RWPE1 (cell line): Measurements from ENCODE around the gene TNS1.
A peak's percentile ranks its signal among the peaks of the same experiment; 100 is the strongest.
"Not testable (repeated sequence)": the region's sequence is repeated elsewhere in the genome, so short reads cannot be mapped to it uniquely, and the experiment has no call there.

Source experiments
- CTCF ChIA-PET: fragments of 350-600 bp; sonication (Branson Sonifier 250); formaldehyde crosslinking; extraction: SDS; loops from one replicate; lab custom pipeline; 2021; lab: Yijun Ruan, JAX
- POLR2A ChIA-PET: fragments of 400-600 bp; formaldehyde crosslinking; extraction: SDS; loops from one replicate; lab custom pipeline; 2020; ENCODE audit warnings: antibody characterized with exemption; ENCODE audit not compliant: low non-redundant PET; lab: Yijun Ruan, JAX
- DNase-seq: peaks from one replicate; pipeline ENCODE4 v3.0.0; 2012; ENCODE audit warnings: low spot score
- H3K27ac ChIP-seq: fragments of 450-650 bp; 2 replicates; pipeline ENCODE4 v1.5.1; 2017
- TF ChIP-seq, protein P1 (sequence below): fragments of 450-650 bp; conservative IDR thresholded peaks from 2 replicates; pipeline ENCODE4 v1.5.1; 2017; ENCODE audit warnings: low read depth, mild to moderate bottlenecking

TNS1 gene

DNA sequence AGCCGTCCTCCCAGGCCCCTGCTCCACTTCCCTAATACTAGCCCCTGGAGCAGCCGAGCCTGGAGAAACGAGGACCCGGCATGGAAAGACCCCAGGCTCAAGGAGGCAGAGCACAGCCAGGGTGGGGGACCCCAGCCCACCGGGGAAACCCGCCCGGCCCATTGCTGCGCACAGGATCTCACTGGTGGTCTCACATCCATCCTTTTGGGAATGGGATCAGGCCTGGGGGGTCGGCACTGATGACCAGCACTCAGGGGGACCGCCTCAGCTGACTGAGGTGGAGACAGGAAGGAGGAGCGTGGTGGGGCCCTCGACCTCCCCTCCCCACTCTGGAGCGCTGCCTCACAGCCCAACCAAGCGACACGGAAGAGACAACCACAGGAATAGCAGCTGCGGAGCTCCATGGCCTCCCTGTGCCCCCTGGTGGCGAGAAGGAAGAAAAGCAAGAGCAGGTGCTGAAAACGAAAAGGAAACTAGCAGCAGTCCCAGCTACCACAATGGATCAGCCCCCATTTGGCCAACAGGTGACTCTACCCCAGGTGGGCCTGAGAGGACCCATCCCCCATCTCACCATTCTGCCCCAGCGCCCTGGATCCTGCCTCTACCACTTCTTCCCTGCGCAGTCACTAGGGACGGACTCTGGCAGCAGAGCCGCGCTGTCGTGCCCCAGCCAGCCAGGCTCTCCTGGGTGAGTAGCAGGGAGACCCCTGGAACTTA is 31.9 kb upstream of the TNS1 start:
- POLR2A ChIA-PET = not testable (repeated sequence)
- CTCF ChIA-PET = interaction anchor here (0.6 to 4.5 kb wide), 10 partner anchors 9 to 552 kb away, joined by 3 to 34 read pairs (median 4); partner anchors contain the start of gene RUFY4
- TF ChIP-seq, protein P1, sequence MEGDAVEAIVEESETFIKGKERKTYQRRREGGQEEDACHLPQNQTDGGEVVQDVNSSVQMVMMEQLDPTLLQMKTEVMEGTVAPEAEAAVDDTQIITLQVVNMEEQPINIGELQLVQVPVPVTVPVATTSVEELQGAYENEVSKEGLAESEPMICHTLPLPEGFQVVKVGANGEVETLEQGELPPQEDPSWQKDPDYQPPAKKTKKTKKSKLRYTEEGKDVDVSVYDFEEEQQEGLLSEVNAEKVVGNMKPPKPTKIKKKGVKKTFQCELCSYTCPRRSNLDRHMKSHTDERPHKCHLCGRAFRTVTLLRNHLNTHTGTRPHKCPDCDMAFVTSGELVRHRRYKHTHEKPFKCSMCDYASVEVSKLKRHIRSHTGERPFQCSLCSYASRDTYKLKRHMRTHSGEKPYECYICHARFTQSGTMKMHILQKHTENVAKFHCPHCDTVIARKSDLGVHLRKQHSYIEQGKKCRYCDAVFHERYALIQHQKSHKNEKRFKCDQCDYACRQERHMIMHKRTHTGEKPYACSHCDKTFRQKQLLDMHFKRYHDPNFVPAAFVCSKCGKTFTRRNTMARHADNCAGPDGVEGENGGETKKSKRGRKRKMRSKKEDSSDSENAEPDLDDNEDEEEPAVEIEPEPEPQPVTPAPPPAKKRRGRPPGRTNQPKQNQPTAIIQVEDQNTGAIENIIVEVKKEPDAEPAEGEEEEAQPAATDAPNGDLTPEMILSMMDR = peak; percentile 74

DNA sequence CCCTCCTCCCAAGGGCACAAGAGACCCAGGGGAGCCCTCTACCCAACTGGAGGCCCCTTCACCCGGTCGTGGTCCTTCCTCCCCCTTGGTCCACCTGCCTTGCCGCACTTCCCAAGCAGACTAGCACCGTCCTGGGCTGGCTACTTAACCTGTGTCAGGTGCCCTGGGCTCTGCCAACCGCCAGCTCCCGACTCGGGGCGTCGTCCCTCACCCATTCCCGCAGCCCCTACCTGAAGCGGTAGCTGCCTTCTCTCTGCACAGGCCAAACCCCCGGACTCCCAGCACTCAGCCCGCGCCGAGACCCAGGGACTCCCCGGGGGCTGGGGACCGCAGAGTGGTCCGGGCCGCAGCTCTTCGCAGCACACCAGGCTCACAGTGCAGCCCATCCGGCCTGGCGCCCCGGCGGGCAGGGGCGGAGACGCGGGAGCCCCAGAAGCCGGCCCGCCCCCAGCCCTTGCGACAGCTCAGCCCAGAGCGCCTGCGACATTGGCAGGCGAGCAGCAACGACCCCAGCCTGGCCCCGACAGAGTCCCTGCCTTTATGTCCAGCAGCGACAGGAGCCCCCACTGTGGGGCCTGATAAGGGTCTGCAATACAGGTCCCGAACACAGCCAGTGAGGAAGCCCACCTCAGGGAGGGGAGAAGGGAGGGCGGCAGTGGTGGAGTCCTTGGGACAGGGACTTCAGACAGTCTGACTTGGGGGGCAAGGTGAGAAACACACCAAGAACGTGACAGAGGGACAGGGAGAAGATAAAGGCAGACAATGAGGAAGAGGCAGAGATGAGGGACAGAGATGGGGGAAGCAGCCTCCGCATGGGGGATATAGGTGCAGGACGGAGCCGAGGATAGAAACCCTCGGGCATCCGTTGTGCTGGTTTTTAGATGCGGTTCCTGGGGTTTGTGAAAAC is 31.0 kb upstream of the TNS1 start:
- peak overlapping the region; percentile 96 for H3K27ac ChIP-seq
- no peak for DNase-seq
- ChIA-PET POLR2A (no interaction called here), CTCF (interaction anchor here (0.6 to 4.5 kb wide), 9 partner anchors 35 to 248 kb away, joined by 3 to 34 read pairs (median 4); partner anchors contain the start of gene RUFY4)
- TF ChIP-seq, protein P1 = no peak

More for the DNA sequence above, 31.9 kb upstream of the TNS1 start:
- peak; percentile 37 for DNase-seq
- peak overlapping the region; percentile 13 for H3K27ac ChIP-seq

DNA sequence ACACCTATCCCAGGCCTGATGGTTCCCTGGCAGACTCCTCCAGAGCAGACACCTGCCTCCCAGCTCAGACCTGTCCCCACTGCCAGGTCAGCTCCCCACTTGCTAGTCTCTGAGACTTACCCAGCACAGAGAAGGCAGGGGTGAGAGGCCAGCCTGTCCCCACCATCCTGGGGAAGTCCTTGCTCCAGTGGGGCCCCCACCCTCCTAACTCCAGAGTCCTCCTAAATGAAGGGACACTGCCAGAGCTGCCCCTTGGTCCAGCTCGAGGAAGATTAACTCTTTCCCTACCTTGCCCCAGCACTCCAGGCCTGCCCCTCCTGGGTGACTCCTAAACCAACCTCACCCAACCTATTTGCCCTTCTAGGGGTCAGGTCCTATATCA is 30.4 kb upstream of the TNS1 start:
- peak overlapping the region; percentile 96 for H3K27ac ChIP-seq
- TF ChIP-seq, protein P1 = no peak
- no peak for DNase-seq
- POLR2A ChIA-PET = interaction anchor here (0.7 kb wide), 1 partner anchor 100 kb away, joined by 3 read pairs; no protein-coding TSS in a partner anchor
- CTCF ChIA-PET = interaction anchor here (0.5 to 4.5 kb wide), 5 partner anchors 39 to 606 kb away, joined by 3 to 34 read pairs (median 5); no protein-coding TSS in a partner anchor

DNA sequence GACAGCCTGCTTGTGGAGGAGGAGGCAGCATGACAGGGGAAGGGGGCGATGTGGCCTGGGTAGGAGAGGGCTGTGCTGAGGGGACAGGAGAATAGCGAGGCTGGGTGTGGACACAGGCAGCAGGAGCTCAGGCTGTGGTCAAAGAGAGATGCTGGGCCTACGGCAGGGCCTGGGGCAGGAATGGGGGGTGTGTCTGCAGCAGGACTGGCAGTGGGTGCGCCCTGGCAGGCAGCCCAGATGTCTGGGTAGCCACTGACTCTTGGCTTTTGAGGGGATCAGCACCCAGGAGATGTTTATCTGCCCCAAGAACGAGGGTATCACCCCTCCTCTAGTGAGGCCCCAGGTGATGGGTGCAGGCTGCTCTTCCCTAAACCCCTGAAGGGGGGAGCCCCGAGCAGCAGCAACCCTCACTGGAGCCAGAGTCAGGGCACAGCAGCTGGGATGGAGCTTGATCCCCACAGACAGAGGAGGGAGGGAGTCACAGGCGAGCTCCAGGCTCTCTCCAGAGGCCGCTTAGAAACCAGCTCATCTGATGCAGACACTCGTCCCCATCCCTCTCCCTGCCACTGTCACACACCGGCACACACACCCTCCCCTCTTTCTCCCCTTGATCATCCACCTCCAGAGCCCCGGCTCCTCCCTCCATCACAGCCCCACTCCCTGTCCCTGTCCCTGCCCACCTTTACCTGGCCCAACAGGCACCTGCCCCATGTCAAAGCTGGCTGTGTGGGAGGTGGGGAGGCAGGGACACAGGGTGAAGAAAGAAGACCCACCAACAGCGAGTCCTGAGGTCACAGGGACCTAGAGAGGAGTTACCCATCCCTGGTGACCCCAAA is 29.8 kb upstream of the TNS1 start:
- TF ChIP-seq, protein P1 = no peak
- ChIA-PET POLR2A (interaction anchor here (0.7 kb wide), 1 partner anchor 99 kb away, joined by 3 read pairs; no protein-coding TSS in a partner anchor), CTCF (interaction anchor here (0.5 to 4.5 kb wide), 6 partner anchors 39 to 606 kb away, joined by 3 to 34 read pairs (median 4); no protein-coding TSS in a partner anchor)
- H3K27ac ChIP-seq = peak overlapping the region; percentile 96
- DNase-seq = no peak

DNA sequence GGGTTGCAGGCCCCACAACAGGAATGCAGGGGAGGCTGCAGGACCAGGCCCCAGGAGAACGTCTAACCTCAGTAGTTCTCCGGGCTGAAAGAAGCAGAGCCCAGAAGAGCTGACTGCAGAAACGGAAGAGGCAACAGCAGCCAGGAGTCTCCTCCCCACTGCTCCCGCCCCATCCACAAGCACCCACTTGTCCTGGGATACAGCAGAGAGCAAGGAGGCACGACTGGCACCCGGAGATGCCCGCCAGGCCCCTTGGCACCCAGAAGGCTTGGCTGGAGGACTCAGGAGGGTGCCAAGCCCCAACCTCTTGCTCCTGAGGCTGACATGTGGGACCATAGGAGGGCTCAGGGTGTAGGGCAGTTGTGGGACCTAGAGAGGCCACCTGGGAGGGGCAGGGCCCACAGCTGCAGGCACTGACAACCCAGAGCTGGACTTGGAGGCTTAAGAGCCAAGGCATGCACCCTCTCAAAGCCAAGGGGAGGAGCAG is 29.0 kb upstream of the TNS1 start:
- peak overlapping the region; percentile 96 for H3K27ac ChIP-seq
- ChIA-PET POLR2A (no interaction called here), CTCF (interaction anchor here (0.6 to 4.5 kb wide), 3 partner anchors 242 to 548 kb away, joined by 3 to 34 read pairs (median 27); no protein-coding TSS in a partner anchor)
- TF ChIP-seq, protein P1 = no peak
- DNase-seq = no peak
